Ascending aorta (tissue), 2 donors: ENCODE measurements around the gene UBQLN4. TPM values are rescaled to one million over a fixed set of nuclear protein-coding genes. Genes with fewer than 3 reads are reported as not detected.
"Not testable (repeated sequence)": the region's sequence is repeated elsewhere in the genome, so short reads cannot be mapped to it uniquely, and the experiment has no call there.

ENCODE experiments used
- DNase-seq, 2 donors: peaks; one replicate each; pipeline ENCODE4 v3.0.0-alpha.2; 2019; ENCODE audit warnings: low spot score in 2 of 2
- H3K27ac ChIP-seq, 2 donors: fragments of 200-600 bp; sonication (generic); one replicate each; pipeline ENCODE4 v1.5.1; 2016 to 2017; ENCODE audit warnings: mild to moderate bottlenecking in 1 of 2
- H3K27me3 ChIP-seq: fragments of 200-600 bp; sonication (generic); one replicate; pipeline ENCODE4 v1.5.1; 2017
- H3K36me3 ChIP-seq, 2 donors: fragments of 200-600 bp; sonication (generic); one replicate each; pipeline ENCODE4 v1.5.1; 2016
- H3K4me1 ChIP-seq, 2 donors: fragments of 200-600 bp; sonication (generic); one replicate each; pipeline ENCODE4 v1.5.1; 2016 to 2017; ENCODE audit warnings: mild to moderate bottlenecking in 1 of 2
- H3K4me3 ChIP-seq, 2 donors: fragments of 200-600 bp; sonication (generic); one replicate each; pipeline ENCODE4 v1.5.1; 2016 to 2017; ENCODE audit warnings: mild to moderate bottlenecking in 1 of 2
- H3K9me3 ChIP-seq, 2 donors: fragments of 200-600 bp; sonication (generic); one replicate each; pipeline ENCODE4 v1.5.1; 2016
- intact Hi-C: fragments of 100-400 bp; cut with DNase I; formaldehyde crosslinking; loops from one replicate; pipeline ENCODE4 v1.15.1; 2023
- total RNA-seq: library from RNA; depleted of rRNA; stranded (reverse); fragments of >200 nt; gene quantifications from one replicate; pipeline ENCODE4 v1.1.0, GENCODE V29; 2016
- TF ChIP-seq, protein P1 (sequence below), 3 experiments: fragments of 200-600 bp in 2 of 3; fragments of 450-650 bp in 1 of 3; sonication (generic) in 2 of 3; IDR thresholded peaks; one replicate each; pipeline ENCODE4 v1.5.1; 2016 to 2019; ENCODE audit warnings: antibody characterized with exemption in 3 of 3, mild to moderate bottlenecking in 1 of 3, moderate library complexity in 1 of 3

Gene UBQLN4
- total RNA-seq, 1 donor from 2014 or later, result 28.7 TPM

- H3K9me3 ChIP-seq, result no peaks in the 10 kb centered on the region
- TF ChIP-seq, protein P1, sequence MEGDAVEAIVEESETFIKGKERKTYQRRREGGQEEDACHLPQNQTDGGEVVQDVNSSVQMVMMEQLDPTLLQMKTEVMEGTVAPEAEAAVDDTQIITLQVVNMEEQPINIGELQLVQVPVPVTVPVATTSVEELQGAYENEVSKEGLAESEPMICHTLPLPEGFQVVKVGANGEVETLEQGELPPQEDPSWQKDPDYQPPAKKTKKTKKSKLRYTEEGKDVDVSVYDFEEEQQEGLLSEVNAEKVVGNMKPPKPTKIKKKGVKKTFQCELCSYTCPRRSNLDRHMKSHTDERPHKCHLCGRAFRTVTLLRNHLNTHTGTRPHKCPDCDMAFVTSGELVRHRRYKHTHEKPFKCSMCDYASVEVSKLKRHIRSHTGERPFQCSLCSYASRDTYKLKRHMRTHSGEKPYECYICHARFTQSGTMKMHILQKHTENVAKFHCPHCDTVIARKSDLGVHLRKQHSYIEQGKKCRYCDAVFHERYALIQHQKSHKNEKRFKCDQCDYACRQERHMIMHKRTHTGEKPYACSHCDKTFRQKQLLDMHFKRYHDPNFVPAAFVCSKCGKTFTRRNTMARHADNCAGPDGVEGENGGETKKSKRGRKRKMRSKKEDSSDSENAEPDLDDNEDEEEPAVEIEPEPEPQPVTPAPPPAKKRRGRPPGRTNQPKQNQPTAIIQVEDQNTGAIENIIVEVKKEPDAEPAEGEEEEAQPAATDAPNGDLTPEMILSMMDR (IDR thresholded peaks at IDR 0.05), result no peak
- intact Hi-C loops, result no loop called here
- no peaks in the 10 kb centered on the region for H3K27me3 ChIP-seq
- no peak overlapping the region for H3K4me3 ChIP-seq
- no peaks in the 10 kb centered on the region for H3K36me3 ChIP-seq
- no peaks in the 10 kb centered on the region for H3K4me1 ChIP-seq
- no peak overlapping the region for H3K27ac ChIP-seq
- no peak for DNase-seq
Measured at GRCh38 chr1:156075162-156075561, 21.6 kb upstream of the UBQLN4 start.

DNA sequence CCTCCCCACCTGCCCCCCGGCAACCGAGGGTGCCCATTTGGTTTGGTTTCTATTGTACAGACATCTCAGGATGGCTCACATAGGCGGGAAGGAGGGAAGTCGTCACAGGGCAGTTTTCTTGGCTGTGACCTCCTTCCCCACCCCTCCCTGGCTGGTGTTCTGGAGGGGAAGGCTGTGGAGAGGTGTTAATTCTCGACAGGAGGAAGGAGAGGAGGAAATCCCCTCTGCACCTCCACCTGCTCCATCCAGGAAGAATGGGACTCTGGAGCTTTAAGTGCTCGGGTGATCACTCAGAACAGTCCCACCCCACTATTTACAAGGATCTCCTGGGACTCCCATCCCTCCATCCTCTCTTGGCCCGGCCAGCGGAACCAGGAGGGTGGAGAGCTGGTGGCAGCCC lies 21.1 kb upstream of the UBQLN4 start:
- no peak overlapping the region for H3K27ac ChIP-seq
- TF ChIP-seq, protein P1 (IDR thresholded peaks at IDR 0.05), result no peak
- DNase-seq, result no peak
- no peaks in the 10 kb centered on the region for H3K36me3 ChIP-seq
- H3K4me3 ChIP-seq, result no peak overlapping the region
- H3K9me3 ChIP-seq, result no peaks in the 10 kb centered on the region
- no peaks in the 10 kb centered on the region for H3K27me3 ChIP-seq
- H3K4me1 ChIP-seq, result no peaks in the 10 kb centered on the region
- intact Hi-C loops, result no loop called here

- DNase-seq, result no peak
- TF ChIP-seq, protein P1 (IDR thresholded peaks at IDR 0.05), result no peak
- Histone ChIP-seq H3K4me3 (no peak overlapping the region), H3K36me3 (no peaks in the 10 kb centered on the region), H3K27me3 (no peaks in the 10 kb centered on the region), H3K27ac (no peak overlapping the region), H3K4me1 (no peaks in the 10 kb centered on the region), H3K9me3 (no peaks in the 10 kb centered on the region)
- intact Hi-C loops, result no loop called here
Measured at GRCh38 chr1:156073740-156074139, 20.1 kb upstream of the UBQLN4 start.

GRCh38 chr1:156073110-156073687 lies 19.6 kb upstream of the UBQLN4 start:
- Histone ChIP-seq H3K27me3 (no peaks in the 10 kb centered on the region), H3K36me3 (no peaks in the 10 kb centered on the region), H3K4me1 (no peaks in the 10 kb centered on the region), H3K9me3 (no peaks in the 10 kb centered on the region), H3K4me3 (no peak overlapping the region), H3K27ac (no peak overlapping the region)
- intact Hi-C loops, result no loop called here
- TF ChIP-seq, protein P1 (IDR thresholded peaks at IDR 0.05), result no peak
- DNase-seq, result no peak

- no peaks in the 10 kb centered on the region for H3K36me3 ChIP-seq
- TF ChIP-seq, protein P1 (IDR thresholded peaks at IDR 0.05), result no peak
- H3K4me1 ChIP-seq, result no peaks in the 10 kb centered on the region
- no peaks in the 10 kb centered on the region for H3K9me3 ChIP-seq
- H3K4me3 ChIP-seq, result no peak overlapping the region
- no peaks in the 10 kb centered on the region for H3K27me3 ChIP-seq
- H3K27ac ChIP-seq, result no peak overlapping the region
- intact Hi-C loops, result no loop called here
- no peak for DNase-seq
Measured at GRCh38 chr1:156072251-156072650, 18.7 kb upstream of the UBQLN4 start.

GRCh38 chr1:156071332-156071816 lies 17.8 kb upstream of the UBQLN4 start:
- H3K36me3 ChIP-seq, DNase-seq, intact Hi-C loops, H3K27ac ChIP-seq, H3K4me3 ChIP-seq, H3K4me1 ChIP-seq, H3K9me3 ChIP-seq, H3K27me3 ChIP-seq: not testable (repeated sequence)
